TTC549 (cell line): ENCODE data around the gene PDZRN3.

Experiments
- FAIRE-seq: peaks from 2 replicates; lab custom pipeline; 2012; peaks lifted over from hg19 to GRCh38; lab: Jason Lieb, UNC

PDZRN3 gene

GRCh38 chr3:73624821-73625665 lies at the start of gene PDZRN3:
Gene PDZRN3, minus strand, starts transcription at chr3:73624941.
- FAIRE-seq: no peak

- no peak for FAIRE-seq
These were observed 49.5 kb upstream of the PDZRN3 start for GRCh38 chr3:73674280-73674679.

- no peak for FAIRE-seq
These were observed 44.5 kb upstream of the PDZRN3 start for GRCh38 chr3:73669260-73669659.

- FAIRE-seq: no peak
These were observed 43.6 kb upstream of the PDZRN3 start for GRCh38 chr3:73668391-73668790.

GRCh38 chr3:73667889-73668288 lies 43.1 kb upstream of the PDZRN3 start:
- no peak for FAIRE-seq

- no peak for FAIRE-seq
These were observed 40.5 kb upstream of the PDZRN3 start for GRCh38 chr3:73665286-73665685.

- FAIRE-seq: no peak
These were observed 39.6 kb upstream of the PDZRN3 start for GRCh38 chr3:73664389-73664788.

- FAIRE-seq: no peak
These were observed 38.8 kb upstream of the PDZRN3 start for GRCh38 chr3:73663495-73663894.

- FAIRE-seq: no peak
These were observed 36.5 kb upstream of the PDZRN3 start for GRCh38 chr3:73661265-73661664.

GRCh38 chr3:73658227-73658626 lies 33.5 kb upstream of the PDZRN3 start:
- FAIRE-seq: no peak

- FAIRE-seq: no peak
These were observed 32.4 kb upstream of the PDZRN3 start for GRCh38 chr3:73657186-73657585.

GRCh38 chr3:73656241-73656890 lies 31.6 kb upstream of the PDZRN3 start:
- FAIRE-seq: no peak

GRCh38 chr3:73655197-73655596 lies 30.5 kb upstream of the PDZRN3 start:
- FAIRE-seq: no peak

GRCh38 chr3:73653877-73654276 lies 29.1 kb upstream of the PDZRN3 start:
- FAIRE-seq: no peak

- no peak for FAIRE-seq
These were observed 28.6 kb upstream of the PDZRN3 start for GRCh38 chr3:73653351-73653750.

- no peak for FAIRE-seq
These were observed 28.2 kb upstream of the PDZRN3 start for GRCh38 chr3:73652896-73653295.

GRCh38 chr3:73637042-73637441 lies 12.3 kb upstream of the PDZRN3 start:
- no peak for FAIRE-seq

GRCh38 chr3:73635254-73635653 lies 10.5 kb upstream of the PDZRN3 start:
- FAIRE-seq: no peak

- no peak for FAIRE-seq
These were observed 9.2 kb upstream of the PDZRN3 start for GRCh38 chr3:73633916-73634344.

GRCh38 chr3:73633453-73633852 lies 8.7 kb upstream of the PDZRN3 start:
- FAIRE-seq: no peak

GRCh38 chr3:73626106-73626505 lies 1.4 kb upstream of the PDZRN3 start:
- no peak for FAIRE-seq

- no peak for FAIRE-seq
These were observed 522 bp downstream of the PDZRN3 start for GRCh38 chr3:73624017-73624820.

GRCh38 chr3:73623346-73623745 lies 1.4 kb downstream of the PDZRN3 start:
- FAIRE-seq: no peak
